Mucosa of gallbladder (tissue), 1 donor: Measurements from ENCODE around the gene MAN1C1. TPM values are rescaled to one million over a fixed set of nuclear protein-coding genes. Genes with fewer than 3 reads are reported as not detected.
"Not testable (repeated sequence)": the region's sequence is repeated elsewhere in the genome, so short reads cannot be mapped to it uniquely, and the experiment has no call there.

Experiments
- DNase-seq: peaks from one replicate; pipeline ENCODE4 v3.0.0-alpha.2; 2020; ENCODE audit warnings: low spot score
- total RNA-seq: library from RNA; stranded (reverse); gene quantifications from one replicate; pipeline ENCODE4 v1.2.1, GENCODE V29; 2021
- donor health status: DM: no; HTN: no; CAD: no.

The MAN1C1 gene
- total RNA-seq, 1 donor from 2014 or later, result 18.4 TPM

DNA sequence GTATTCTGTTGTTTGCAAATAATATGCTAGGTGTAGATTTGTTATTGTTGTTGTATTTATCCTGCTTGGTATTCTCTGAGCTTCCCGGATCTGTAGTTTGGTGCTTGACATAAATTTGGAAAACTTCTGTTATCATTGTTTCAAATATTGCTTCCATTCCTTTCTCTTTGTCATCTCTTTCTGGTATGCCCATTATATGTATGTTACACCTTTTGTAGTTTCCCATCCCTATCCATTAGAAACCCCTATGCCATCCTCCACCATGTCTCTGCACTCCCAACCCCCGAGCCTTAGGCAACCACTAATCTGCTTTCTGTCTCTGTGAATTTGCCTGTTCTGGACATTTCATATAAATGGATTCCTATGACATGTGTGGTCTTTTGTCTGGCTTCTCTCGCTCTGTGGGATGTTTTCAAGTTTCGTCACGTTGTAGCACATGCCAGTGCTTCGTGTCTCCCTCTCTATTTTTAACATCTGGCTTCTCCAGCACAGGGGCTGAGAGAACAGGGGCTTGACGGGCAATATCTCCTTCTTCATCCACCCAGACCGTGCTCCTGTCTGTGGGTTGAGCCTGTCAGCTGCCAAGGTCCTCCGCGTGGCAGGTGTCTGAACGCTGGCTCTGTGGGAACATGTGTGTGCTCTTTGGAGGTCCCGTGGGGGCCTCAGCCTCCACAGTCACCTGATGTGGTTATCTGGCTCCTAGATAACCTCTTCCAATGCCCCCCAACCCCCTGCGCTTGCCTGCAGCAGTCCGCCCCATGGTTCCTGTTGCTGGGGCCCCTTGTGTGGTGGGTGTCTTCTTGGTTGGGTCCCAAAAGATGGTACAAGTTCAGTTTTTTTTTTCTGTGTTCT lies 32.8 kb upstream of the MAN1C1 start:
- no peak for DNase-seq

- DNase-seq, result no peak
Measured at GRCh38 chr1:25586181-25586588, 30.4 kb upstream of the MAN1C1 start.

DNA sequence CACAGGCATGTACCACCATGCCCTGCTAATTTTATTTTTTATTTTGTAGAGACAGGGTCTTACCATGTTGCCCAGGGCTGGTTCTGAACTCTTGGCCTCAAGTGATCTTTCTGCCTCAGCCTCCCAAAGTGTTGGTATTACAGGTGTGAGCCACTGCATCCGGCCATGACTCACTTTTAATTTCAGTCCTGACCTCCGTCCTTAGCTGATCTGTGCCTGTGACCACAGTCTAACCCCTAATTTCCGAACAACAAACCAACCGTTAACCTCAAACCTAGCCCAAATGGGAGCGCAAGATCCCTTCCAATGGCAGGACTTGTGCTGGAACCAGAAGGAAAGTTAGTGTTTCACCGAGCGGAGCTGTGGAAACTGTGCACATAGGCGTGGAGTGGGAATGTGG lies 29.3 kb upstream of the MAN1C1 start:
- DNase-seq, result no peak

- not testable (repeated sequence) for DNase-seq
Measured at GRCh38 chr1:25588224-25588623, 28.4 kb upstream of the MAN1C1 start.

DNA sequence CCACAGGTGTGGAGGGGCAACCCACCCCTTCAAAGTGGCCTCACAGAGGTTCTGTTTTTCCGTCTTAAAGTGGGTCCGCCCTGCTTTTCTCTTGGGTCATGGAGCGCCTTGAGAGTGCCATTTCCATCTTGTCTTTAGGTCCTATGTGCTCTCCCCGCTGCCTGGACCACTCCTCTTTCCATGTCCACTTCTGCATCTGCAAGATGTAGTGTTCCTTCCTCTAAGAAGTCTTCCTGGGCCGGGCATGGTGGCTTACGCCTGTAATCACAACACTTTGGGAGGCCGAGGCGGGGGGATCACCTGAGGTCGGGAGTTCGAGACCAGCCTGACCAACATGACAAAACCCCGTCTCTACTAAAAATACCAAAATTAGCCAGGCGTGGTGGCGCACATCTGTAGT lies 27.8 kb upstream of the MAN1C1 start:
- DNase-seq, result not testable (repeated sequence)

GRCh38 chr1:25590096-25590824 lies 26.3 kb upstream of the MAN1C1 start:
- peak; percentile 24 for DNase-seq

GRCh38 chr1:25593861-25594260 lies 22.7 kb upstream of the MAN1C1 start:
- DNase-seq, result no peak

DNA sequence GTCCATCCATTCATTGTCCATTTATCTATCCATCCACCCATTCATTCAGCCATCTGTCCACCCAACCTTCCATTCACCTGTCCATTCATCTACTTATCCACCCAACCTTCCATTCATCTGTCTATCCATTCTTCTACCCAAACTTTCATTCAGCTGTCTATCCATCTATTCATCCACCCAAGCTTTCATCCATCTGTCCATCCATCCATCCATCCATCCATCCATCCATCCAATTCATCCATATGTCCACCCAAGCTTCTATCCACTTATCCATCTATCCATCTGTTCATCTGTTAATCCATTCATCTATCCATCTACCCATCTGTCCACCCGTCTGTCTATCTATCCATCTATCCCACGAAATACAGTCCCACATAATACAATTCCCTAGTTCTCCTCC lies 21.6 kb upstream of the MAN1C1 start:
- DNase-seq, result no peak

- not testable (repeated sequence) for DNase-seq
Measured at GRCh38 chr1:25596641-25597040, 19.9 kb upstream of the MAN1C1 start.

- no peak for DNase-seq
Measured at GRCh38 chr1:25598879-25599278, 17.7 kb upstream of the MAN1C1 start.

DNA sequence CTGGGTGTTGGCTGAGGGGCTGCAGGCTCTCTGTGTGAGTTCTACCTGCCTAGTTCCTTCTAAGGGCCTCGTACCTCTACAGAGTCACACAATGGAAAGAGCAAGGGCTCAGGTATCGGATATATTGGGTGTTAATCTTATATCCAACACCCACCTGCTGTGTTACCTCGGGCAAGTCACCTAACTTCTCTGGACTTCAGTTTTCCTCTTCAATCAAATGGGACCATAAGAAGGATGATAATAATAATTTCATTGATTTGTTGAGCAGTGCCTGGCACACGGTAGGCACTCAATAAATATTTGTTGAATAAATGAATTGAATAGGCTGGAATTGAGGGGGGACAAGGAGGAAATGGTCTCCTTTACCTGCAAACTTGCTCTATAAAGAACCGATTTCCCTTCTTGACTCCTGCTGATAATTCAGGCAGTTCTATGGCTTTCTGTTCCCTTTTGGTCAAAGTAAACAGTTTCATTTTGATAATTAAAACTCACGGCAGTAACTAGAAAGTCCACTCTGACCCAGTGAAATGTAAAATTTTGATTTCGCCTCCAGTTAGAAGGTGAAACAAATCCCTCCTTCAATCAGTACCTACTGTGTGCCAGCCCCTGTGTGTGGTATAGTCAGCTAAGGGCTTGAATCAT lies 16.5 kb upstream of the MAN1C1 start:
- DNase-seq, result no peak

- not testable (repeated sequence) for DNase-seq
Measured at GRCh38 chr1:25600971-25601699, 15.5 kb upstream of the MAN1C1 start.

GRCh38 chr1:25603779-25604538 lies 12.6 kb upstream of the MAN1C1 start:
- DNase-seq, result not testable (repeated sequence)

- no peak for DNase-seq
Measured at GRCh38 chr1:25607123-25607522, 9.5 kb upstream of the MAN1C1 start.

GRCh38 chr1:25608488-25609178 lies 8.0 kb upstream of the MAN1C1 start:
- peak; percentile 88 for DNase-seq

GRCh38 chr1:25609921-25610320 lies 6.7 kb upstream of the MAN1C1 start:
- no peak for DNase-seq

DNA sequence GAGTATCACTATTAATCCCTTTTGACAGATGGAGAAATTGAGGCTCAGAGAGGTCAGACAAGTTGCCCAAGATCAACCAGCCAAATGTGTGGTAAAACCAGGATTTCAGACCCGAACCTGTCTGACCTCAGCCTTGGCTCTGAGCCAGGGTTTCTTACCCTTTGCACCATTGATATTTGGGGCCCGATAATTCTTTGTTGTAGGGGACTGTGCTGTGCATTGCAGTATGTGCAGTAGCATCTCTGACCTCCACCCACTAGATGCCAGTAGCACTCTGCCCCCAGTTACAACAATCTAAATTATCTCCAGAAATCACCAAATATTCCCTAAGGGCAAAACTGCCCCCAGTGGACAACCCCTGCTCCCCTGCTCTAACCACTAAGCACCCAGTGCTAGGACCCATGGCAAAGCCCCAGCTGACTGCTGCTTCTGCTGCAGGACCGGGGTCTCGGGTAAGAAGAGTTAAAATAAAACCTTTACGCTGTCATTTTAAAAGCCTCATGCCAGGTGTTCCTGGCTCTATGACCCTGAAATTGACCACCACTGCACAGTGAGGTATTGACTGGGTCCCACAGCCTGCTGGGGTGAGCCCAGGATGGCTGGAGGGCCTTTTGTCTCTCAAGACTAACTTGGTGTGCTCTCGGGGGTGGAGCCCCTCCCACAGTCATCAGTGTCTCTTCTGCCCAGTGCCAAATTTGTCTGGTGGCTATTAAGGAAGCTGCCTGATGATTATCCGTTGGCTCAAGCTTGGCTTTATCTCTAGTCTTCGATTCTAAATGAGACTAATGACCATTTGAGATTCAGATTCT lies 5.6 kb upstream of the MAN1C1 start:
- no peak for DNase-seq

GRCh38 chr1:25611843-25612242 lies 4.7 kb upstream of the MAN1C1 start:
- no peak for DNase-seq

DNA sequence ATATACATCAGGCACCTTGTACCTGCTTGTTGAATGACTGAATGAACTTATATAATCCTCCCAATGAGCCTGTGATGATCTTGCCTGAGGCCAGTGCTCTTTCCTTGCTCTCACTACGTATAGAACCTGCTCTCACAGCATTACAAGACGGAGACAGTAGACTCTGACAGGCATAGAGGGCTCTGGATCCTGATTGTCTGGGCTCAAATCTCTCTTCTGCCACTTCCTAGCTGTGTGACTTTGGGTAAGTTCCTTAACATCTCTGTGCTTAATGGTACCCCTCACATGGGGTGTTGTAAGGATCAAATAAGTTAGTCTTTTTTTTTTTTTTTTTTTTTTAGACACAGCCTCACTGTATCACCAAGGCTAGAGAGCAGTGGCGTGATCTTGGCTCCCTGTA lies 4.2 kb upstream of the MAN1C1 start:
- no peak for DNase-seq

DNA sequence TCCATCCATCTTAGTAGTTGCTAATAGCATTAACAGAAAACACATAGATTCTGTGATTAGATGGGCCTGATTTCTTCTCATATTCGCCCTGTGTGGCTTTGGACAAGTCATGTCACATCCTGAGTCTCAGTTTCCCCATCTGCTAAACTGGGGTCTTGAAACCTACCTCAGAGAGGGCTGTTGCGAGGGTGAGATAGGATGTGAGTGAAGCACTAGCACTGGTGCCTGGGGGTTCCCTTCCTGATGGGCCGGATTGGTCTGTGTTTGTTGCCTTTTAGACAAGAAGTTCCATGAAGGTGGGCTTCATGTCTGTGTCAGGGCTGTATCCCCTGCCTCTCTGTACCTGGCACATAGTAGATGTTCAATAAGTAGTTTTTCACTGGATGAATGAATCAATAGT lies 3.5 kb upstream of the MAN1C1 start:
- no peak for DNase-seq
